NCI-H128 (cell line): ENCODE data around the gene EVL.
A peak's percentile ranks its signal among the peaks of the same experiment; 100 is the strongest.

Experiments
- DNase-seq: peaks from one replicate; lab custom pipeline; 2025; ENCODE audit not compliant: unreplicated experiment; lab: John Stamatoyannopoulos, UW

The EVL gene

DNA sequence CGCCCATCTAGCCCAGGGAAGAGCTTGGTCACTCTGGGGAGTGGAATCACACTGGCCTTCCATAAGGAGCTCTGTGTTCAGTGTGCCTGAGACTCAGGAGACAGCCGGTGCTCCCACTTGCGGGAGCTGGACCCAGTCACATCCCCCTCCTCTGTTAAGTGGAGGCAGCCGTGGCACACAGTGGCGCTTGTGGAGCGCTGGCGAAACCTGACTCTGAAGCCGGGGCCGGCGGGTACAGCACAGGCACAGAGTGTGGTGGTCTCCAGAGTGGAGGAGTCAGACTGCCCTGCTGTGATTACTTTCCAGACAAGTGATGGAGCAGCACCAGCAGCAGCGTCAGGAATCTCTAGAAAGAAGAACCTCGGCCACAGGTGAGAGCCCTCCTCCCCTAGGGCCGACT is 61.2 kb downstream of the EVL start:
- no peak for DNase-seq

DNA sequence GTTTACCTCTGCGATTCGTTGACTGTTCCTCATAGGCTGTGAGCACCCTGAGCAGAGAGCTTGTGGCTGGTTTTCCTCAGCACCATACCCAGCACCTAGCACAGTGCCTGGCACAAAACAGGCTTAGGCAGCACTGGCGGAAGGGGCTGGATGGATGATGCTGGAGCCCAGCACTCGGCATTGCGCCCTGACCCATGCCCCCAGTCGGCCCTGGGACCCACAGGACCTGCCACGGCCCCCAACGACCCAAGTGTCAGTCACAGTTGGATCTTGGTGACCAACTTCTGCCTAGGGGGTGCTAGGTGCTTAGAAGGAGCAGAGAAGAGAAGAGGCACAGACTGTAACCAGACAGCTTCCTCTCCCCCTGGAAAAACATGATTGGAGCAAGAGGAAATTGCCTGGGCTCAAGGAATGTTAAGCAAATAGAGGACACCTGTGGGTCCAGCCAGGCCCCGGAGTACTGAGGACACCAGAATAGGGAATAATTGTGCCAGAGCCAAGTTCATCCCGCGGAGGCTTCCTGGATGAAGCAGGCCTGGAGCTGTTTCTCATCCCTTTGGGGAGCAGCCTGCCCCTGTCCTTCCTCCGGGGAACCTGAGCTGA is 62.7 kb downstream of the EVL start:
- DNase-seq = no peak

DNA sequence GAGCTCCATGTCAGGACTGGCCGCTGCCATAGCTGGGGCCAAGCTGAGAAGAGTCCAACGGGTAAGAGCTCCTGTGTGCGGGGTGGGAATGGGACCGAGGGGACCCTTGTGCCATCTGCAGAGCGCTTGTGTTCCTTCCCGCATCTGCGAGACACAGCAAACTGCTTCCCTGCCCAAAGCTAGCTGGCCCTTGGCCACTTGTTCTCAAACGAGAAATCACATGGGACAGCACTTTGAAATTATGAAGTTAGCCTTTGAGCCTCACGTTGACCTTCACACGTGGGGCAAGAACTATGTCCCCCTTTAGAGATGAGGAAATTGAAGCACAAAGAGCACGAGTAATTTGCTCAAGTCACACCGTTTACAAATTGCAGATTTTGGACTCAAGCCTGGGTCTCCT is 63.5 kb downstream of the EVL start:
- no peak for DNase-seq

DNA sequence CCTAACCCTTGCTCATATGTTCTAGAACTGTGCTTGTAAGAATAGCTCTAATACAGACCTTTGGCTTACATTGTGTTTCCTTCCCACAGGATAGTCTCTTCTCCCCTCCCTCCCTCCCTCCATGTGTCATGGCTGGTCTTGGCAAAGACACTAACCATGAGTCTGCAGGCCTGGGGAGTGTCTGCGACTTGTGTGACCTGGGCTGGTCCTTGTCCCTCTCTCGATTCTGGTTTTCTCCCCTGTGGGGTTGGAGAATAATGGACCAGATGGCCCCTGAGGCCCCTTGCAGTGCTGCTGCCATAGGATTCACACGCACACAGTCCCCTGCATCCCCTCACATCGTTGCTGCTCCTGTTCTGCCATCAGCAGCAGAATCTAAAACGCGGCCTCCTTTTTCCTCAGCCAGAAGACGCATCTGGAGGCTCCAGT is 64.0 kb downstream of the EVL start:
- DNase-seq = no peak

DNA sequence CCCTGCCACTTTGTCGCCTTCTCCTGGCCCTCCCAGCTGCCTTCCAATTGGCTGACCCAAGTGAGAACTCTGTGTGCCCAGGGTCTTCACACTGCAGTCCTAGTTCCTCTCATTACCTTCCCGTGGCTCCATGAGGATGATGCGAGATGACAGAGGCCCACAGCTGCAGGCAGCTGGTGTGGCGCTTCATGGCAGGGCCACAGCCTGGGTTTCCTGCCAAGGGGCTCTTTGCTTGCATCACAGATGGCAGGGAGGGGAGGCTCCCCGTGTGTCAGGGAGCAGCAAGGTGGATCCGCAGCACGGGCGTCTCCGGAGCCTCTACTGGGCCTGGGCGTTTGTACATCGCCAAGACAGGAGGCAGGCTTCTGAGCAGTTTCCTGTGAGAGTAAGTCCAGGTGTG is 65.3 kb downstream of the EVL start:
- DNase-seq = no peak

DNA sequence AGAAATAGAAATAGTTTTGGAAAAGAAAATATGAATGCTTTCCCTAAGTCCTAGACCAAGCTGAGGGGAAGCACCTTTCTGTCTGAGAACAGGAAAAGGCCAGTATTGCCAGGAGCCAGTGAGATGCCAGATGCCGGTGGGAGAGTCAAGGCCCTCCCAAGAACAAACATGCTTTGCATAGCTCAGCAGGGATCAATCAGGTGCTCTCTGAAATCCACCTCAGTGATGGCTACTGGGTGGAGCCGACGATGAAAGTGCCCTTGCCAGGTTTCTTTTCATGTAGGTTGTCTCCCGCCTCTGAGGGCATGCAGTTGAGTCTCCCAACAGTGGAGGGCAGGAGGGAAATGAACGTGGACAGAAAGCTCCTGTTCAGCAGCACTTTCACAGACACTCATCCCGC is 66.0 kb downstream of the EVL start:
- no peak for DNase-seq

DNA sequence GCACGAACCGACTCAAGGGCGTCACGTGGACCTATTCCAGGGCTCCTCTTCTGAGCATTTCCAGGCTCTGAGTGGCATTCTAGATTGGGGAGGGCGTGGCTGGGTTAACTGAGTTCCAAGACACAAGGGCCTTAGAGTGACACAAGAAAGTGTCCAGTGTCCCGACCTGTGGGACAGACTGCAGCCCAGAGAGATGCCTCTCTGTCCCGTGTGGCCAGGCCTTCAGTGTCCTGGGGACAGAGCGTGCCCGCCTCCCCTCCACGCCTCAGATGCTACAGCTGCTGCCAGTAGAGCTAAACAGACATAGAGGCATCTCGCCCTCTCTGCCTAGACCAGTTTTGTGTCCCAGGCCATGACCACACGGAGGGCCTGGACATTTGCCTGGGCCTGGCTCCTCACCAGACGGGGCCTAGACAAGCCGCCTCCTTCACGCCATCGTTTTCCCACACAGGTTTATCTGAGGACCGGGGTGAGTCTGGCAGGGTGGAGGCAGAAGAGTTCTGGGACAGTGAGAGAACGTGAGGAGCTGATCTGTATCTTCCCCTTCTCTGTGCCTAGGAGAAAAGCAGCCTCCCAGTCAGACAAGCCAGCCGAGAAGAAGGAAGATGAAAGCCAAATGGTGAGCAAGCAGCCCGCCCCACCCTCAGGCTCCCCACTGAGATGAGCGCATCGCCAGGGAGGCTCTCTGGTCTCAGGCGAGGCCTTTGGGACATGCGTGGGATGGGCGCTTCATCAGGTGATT is 67.1 kb downstream of the EVL start:
- DNase-seq = no peak

DNA sequence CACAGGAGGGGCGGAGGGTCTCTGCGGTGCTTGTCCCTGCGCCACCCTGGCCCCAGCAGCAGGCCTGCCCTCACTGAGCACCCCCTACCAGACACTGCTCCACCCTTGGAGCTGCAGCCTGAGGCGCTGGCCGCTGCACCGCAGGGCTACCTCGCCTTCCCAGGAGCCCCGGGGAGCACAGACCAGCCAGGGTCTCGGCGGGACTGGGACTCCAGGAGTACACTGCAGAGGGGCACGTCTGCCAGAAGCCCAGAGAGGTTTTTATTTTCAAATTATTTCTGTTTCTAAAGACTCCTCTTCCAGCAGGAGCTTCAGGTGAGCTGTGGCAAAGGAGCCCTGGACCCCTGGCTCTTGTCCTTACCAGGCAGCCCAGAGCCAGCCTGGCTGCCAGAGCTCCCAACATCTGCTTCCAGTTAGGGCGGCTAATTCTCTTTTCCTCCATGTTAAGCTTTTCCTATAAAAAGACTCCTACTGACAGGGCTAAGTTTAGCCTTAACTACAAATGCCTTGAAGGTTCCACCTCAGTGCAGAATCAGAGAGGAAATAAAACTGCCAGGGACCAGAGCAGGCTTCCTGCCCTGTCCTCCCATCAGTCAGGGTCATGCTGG is 67.8 kb downstream of the EVL start:
- DNase-seq = no peak

DNA sequence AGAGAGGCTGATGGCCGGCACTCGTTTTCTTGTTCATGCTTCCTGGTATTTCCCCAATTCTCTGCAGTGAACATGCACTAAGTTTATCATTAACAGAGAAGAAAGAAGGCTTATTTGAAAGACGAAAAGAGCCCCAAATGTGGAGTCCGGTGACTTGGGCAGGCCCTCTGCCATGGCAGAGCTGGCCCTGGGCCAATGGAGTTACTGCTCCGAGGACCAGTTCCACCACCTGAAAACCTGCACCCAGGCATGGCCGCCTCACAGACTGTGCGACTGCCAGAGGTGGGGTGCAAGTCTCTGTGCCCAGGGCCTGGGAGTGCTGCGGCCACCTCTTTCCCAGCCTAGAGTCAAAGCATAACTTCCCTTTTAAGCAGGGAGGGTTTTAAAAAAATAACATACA is 69.4 kb downstream of the EVL start:
- no peak for DNase-seq

DNA sequence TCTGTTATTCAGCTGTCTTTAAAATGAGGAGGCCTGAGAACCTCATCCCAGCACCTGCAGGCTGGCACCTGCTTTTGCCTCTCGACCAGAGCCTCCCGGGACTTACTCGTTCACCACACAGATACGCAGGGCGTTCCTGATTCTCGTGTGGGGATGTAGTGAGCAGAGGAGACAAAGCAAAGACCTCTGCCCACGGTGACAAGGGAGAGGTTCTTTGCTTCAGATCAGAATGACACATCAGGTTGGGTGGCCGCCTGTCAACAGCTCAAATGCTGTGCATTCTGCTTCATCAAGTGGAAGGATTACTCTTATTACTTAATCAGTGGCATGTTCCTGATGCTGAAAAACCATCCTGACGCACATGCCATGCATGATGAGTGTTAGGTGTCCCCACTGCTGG is 69.9 kb downstream of the EVL start:
- DNase-seq = no peak

DNA sequence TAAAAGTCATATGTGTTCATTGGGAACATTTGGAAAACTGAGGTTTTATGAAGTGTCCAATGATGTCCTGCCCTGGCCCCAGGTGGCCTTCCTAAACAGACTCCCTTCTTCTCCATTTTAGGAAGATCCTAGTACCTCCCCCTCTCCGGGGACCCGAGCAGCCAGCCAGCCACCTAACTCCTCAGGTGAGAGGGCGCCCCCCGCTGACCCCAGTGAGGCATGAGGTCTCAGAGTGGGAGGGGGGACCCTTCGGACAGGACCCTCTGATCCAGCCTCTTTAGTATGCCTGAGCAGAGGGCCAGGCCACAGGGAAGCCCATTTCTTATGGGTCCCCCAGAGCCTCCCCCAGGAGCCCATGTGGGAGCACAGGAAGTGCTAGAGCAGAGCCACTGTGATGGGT is 70.6 kb downstream of the EVL start:
- no peak for DNase-seq

DNA sequence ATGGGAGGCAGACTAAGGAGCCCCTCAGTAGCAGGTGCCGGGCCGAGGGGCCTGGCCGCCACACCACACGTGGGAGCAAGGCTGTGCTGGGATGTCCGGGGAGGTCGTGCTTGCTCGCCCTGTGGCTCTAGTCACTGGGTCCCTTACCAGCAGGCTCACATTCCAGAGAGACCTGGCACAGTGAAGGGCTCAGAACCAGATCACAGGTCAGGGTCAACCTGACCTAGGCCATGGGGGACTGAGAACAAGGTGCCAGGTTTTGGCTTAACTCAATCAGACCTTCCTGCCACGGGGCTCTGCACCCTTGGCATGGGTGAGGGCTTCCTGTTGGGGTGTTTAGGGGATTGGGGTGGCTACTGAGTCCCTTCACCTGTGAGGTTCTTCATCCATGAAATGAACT is 72.0 kb downstream of the EVL start:
- no peak for DNase-seq

DNA sequence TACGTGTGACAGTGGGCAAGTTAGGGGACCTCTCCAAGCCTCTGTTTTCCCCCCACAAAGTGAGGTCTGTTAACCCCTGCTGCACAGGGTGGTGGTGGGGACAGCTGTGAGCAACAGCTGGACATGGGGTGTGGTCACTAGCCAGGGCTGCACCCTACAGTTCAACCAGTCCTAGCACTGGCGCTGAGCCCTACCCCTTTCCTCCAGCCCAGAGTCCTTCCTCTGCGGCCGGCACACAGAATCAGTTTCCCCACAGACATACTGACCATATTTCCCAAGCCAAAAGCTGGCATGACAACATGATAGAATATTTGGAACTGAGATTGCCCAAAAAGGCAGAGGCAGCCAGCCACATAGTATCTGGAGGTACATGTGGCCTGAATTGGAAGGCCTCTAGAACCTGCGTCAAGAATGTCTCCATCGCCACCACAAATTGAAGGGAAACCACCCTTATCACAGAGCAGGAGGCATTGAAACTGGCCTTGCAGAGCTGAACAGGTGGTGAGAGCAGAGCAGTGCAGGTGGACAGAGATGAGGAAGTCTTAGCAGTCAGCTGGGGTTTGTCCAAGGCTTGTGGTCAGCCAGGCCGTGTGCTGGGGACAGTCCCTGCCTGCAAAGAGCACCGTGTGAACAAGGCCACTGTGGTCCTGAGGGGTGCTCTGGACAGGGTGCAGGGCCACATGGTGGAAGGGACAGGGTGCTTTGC is 73.0 kb downstream of the EVL start:
- no peak for DNase-seq

DNA sequence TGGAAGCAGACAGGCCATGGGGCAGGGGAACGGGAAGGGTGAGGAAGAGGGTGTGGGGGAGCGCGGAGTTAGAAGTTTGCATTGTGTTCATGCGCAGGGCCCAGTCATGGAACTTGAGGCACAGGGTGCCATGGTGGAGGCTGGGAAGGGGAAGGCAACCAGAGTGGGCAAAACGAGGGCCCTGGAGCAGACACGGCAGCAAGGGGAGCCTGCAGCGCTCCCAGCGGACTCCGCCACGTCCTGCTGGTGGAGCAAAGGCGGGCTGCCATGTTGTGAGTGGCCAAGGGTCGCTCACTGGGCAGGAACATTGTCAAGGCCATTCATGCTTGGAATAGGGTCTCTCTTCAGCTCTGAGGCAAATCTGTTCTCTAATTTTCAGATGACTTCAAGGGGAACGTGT is 73.7 kb downstream of the EVL start:
- DNase-seq = no peak

DNA sequence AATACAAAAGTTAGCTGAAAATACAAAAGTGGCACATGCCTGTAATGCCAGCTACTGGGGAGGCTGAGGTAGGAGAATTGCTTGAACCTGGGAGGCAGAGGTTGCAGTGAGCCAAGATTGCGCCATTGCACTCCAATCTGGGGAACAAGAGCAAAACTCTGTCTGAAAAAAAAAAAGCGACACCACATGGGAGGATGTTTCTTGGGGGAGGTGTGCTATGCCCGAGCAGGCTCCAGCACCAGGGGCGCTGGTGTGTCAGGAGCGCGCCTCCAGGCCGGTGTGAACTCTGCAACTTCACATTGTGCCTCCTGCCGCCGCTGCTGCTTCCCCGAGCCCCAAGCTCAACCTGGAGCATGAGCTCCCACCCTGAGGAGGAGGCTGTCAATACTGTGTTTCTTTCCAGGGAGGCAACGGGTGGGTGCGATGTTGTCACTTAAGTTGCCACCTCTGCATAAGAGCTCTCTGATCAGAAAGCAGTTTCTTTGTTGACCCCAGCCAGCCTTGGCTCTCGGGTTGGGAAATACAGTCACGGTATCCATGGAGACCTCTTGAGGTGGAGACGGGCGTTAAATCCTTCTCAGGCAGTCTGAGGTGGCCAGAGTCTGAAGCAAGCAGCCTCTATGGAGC is 75.3 kb downstream of the EVL start:
- DNase-seq = peak; percentile 42

DNA sequence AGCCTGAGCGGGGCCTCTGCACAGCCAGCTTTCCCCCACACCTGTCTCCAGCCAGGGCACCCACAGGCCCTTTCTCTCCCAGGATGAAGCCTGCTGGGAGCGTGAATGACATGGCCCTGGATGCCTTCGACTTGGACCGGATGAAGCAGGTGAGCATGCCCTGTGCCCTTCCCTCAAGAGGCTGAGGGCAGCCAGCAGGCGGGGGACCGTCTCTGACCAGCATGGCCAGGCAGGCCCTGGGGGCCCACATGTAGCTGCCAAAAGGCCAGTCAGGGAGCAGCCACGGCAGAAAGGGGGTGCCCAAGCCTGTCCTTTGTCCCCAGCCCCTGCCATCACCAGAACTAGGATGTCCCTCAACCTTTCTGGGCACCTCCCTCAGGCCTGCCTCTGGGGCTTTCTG is 75.9 kb downstream of the EVL start:
- DNase-seq = no peak

DNA sequence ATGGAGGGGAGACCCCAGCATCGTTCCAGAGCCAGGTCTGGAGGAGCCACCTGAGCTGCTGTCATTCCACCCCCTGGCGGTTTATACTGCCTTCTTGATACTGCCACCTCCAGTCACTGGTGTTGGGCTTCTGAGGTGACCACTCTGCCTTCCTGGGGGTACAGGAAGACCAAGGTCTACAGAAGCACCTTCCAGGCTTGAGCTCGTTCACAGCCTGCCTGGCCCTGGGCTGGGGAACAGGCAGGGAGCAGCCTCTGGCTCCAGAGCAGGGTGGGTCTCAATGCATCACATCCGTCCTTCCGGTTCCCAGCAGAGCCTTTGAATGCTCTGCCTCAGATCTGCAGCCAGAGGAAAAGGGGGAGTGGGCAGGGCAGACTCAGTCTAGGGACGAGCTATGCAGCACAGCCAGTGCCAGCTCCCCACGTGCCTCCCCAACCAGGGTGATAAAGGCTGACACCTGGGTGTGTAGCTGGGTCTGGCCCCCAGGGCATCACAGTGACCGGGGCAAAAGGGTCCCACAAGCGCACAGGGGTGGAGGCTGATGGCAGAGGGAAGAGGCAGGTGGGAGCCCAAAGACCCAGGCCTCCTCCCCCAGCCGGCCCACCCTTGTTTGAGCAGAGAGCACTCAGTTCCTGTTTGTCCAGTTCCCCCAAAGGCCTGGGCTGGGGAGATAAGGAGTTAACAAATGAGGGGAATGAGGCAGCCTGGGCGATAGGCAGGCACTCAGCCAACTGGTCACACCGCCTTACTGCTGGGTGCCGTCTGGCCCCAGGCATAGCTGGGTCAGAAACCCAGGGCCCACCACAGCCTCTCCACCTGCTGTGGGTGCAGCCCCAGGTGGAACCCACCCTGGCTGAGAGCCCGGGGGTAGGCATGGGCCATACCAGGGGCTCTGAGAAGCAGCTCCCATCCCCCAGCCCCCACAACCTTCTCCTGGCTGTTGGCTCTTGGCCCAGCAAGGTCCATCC is 77.1 kb downstream of the EVL start:
- no peak for DNase-seq

DNA sequence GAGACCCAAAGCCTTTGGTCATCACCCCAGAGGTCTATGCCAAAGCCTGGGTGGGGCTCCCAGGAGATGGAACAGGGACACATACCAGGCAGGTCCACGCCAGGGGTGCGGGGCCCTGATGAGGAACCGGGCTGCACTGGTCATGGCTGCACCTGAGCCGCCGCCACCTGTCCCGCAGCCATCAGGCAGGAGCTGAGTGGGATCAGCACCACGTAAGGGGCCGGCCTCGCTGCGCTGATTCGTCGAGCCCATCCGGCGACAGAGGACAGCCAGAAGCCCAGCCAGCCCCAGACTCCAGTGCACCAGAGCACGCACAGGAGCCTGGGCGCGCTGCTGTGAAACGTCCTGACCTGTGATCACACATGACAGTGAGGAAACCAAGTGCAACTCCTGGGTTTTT is 78.3 kb downstream of the EVL start:
- DNase-seq = no peak

DNA sequence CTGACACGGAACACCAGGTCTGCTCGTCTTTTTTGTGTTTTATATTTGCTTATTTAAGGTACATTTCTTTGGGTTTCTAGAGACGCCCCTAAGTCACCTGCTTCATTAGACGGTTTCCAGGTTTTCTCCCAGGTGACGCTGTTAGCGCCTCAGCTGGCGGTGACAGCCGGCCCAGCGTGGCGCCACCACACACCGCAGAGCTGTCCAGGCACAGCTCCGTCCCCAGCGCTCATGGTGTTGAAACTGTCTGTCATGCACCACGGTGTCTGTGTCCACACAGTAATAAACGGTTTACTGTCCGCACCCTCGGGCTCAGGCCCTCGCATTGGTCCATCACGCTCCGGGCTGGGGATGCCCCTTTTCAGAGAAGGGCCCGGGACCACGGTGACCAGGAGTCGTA is 78.7 kb downstream of the EVL start:
- DNase-seq = no peak

DNA sequence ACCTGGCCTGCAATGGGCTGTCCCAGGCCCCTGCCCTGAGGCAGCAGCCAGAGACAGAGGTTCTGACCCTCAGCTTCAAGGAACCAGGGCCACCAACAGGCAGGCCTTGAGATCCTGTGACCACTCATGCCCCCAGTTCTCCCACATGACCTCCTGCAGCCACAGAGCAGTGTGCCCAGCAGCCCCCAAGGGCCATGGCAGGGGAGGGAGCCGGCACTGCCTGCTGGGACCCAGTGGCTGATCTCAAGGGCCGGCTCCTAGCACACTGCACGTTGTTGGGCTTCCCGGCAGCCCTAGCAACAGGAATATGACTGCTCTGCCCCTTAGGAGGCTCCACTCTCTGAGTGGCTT is 79.4 kb downstream of the EVL start:
- DNase-seq = no peak
